ENCODE measurements around the gene THRB.

Gene THRB

DNA sequence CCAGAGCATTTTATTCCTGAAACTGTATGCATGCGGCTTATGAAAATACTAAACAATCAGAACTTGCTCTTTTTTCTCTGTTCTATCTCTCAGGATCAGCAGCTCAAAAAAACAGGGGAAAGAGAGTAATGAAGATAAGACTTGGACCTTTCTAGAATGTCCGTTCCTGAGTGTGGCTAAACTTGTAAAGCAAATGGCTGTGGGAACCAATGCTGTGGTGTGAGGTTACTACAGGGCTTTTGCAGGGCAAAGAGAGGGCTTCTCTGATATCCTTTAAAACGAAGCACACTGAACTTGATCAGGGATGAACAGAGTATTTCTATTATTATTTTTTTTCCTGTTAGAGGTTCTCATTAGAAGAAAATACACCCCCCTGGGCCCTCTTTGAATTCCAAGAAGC lies 223.4 kb downstream of the THRB start:
- no peak for FAIRE-seq
- TF ChIP-seq, protein P1, sequence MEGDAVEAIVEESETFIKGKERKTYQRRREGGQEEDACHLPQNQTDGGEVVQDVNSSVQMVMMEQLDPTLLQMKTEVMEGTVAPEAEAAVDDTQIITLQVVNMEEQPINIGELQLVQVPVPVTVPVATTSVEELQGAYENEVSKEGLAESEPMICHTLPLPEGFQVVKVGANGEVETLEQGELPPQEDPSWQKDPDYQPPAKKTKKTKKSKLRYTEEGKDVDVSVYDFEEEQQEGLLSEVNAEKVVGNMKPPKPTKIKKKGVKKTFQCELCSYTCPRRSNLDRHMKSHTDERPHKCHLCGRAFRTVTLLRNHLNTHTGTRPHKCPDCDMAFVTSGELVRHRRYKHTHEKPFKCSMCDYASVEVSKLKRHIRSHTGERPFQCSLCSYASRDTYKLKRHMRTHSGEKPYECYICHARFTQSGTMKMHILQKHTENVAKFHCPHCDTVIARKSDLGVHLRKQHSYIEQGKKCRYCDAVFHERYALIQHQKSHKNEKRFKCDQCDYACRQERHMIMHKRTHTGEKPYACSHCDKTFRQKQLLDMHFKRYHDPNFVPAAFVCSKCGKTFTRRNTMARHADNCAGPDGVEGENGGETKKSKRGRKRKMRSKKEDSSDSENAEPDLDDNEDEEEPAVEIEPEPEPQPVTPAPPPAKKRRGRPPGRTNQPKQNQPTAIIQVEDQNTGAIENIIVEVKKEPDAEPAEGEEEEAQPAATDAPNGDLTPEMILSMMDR (IDR thresholded peaks at IDR 0.05; ENCODE audit: insufficient read depth, missing control alignments), result no peak
- DNase-seq (ENCODE audit: insufficient read length, low spot score), result no peak

DNA sequence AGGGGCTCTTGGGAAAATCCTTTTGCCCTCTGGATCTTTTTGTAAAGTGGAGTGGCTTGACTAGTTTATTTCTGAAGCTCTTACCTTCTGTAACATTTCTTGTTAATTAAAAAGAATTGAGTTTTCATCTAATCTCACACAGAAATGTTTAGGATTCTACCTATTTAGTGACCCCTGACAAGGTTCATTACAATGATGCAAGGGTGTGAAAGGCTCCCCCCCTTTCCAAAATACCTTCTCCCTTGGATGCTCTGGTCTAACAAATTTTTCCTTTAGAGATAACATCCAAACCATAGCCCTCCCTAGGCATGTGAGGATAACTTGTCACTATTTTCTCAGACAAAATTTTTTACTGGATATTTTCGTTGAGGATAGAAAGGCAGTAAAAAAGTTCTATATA lies 223.9 kb downstream of the THRB start:
- no peak for DNase-seq (ENCODE audit: insufficient read length, low spot score)
- TF ChIP-seq, protein P1 (IDR thresholded peaks at IDR 0.05; ENCODE audit: insufficient read depth, missing control alignments), result no peak
- FAIRE-seq, result no peak

DNA sequence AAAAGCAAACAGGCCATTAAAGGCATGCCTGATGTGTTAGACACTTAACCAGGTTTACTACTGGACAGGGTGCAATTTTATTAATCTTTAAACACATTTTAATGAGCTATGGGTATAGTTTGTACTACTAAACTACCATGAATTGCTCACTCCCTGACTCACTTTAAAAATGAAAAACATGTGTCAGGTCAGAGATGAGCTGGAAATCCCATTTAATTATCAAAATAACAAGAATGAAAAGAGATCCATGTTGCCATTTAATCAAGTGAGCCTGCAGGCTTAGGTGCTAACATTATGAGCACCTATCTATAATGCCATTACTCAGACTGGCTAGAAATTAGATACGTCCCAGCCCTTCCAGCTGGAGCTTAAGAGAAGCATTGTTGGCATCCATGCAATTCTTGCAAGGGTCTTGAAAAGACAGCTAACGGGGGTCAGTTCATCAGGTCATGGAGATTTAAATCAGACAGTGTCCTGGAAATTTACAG lies 224.4 kb downstream of the THRB start:
- TF ChIP-seq, protein P1 (IDR thresholded peaks at IDR 0.05; ENCODE audit: insufficient read depth, missing control alignments), result no peak
- FAIRE-seq (no peak), DNase-seq (ENCODE audit: insufficient read length, low spot score) (no peak)

DNA sequence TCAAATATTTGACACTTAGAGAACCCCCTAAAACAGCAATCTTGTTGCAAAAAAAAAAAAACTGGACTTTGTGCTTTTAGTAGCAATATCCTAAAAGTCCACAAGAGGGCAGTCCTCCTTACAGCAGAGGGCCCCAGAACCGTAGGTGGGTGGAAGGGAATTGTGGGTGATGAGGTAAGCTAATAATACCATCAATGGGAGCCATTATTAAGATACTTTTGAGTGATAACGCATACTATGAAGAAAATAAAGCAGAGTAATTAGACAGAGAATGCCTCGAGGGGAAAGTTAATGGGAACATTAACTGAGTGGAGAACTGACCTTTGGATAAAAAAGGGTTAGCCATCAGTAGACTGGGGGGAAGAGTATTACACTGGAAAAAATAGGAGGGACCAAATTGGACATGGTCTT lies 229.9 kb downstream of the THRB start:
- DNase-seq (ENCODE audit: insufficient read length, low spot score) (no peak), FAIRE-seq (peak; percentile 85)
- TF ChIP-seq, protein P1 (IDR thresholded peaks at IDR 0.05; ENCODE audit: insufficient read depth, missing control alignments), result peak; percentile 70

DNA sequence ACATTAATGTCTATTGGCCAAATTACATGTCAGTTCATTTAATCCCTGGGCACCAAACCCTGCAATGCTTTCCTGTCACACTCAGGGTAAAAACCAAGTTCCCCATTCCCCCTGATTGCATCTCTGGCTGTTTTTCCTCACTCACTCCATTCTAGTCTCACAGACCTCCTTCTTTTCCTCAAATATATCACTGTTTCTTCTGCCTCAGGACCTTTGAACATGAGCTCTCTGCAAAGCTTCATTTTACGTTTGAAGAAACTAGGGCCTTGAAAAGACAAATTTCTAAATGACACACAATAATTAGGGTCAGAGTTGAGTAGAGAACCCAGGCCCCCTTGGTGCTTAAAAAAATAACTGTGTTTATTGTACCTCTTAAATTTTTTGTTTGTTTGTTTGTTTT lies 230.6 kb downstream of the THRB start:
- DNase-seq (ENCODE audit: insufficient read length, low spot score) (no peak), FAIRE-seq (no peak)
- TF ChIP-seq, protein P1 (IDR thresholded peaks at IDR 0.05; ENCODE audit: insufficient read depth, missing control alignments), result no peak

DNA sequence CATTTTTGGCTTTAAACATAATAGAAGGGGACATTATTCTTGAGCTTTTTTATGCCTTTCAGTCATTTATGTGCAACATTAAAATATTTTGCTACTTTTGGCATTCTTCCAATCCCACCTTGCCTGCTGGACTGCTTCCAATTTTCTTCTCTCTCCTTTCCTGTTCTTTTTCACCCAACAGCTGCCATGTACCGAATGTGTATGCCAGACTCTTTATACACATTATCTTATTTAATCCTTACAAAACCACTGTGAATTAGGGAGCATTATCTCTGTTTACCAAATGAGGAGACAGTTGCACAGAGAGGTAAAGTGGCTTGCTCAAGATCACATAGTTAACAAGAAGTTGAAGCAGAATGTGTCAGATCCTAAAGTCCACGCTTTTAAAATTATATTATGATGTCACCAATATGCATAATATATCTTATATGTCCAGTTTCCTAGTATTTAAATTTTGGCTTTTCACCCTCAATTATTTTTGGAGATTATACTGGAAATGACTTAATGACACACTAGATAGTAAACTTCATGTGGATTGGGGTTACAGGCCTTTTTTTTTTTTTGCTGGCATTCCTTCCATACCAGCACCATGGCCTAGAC lies 231.5 kb downstream of the THRB start:
- TF ChIP-seq, protein P1 (IDR thresholded peaks at IDR 0.05; ENCODE audit: insufficient read depth, missing control alignments), result no peak
- DNase-seq (ENCODE audit: insufficient read length, low spot score) (no peak), FAIRE-seq (peak; percentile 35)

DNA sequence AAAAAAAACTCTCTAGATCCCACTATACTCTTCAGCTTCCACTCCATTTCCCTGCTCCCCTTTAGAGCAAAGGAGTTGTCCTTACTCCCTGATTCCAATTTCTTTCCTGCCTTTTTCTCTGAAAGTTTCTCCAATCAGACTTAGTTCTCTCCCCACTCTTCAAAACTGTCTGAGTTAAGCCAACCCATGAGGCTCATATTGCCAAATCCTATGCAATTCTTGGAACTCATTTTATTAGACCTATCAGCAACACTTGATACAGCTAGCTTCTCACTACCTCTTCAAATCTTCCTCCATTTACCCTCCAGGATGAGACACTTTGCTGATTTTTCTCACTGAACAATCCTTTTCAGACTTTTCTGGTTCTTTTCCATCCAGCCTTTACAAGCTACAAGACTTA lies 233.1 kb downstream of the THRB start:
- TF ChIP-seq, protein P1 (IDR thresholded peaks at IDR 0.05; ENCODE audit: insufficient read depth, missing control alignments), result no peak
- no peak for FAIRE-seq
- DNase-seq (ENCODE audit: insufficient read length, low spot score), result no peak

Measured in D721Med (cell line).